HEK293 (cell line): ENCODE measurements around the gene TAPBP.

Experiments used
- GLIS2 ChIP-seq: fragments of 450-650 bp; formaldehyde crosslinking; IDR thresholded peaks from 2 replicates; pipeline ENCODE4 v1.5.1; 2016; ENCODE audit warnings: missing biosample characterization, missing genetic modification characterization
- KLF17 ChIP-seq: fragments of 450-650 bp; formaldehyde crosslinking; IDR thresholded peaks from 2 replicates; pipeline ENCODE4 v1.5.1; 2016; ENCODE audit warnings: missing biosample characterization, missing genetic modification characterization
- PRDM4 ChIP-seq: fragments of 450-650 bp; formaldehyde crosslinking; IDR thresholded peaks from 2 replicates; pipeline ENCODE4 v1.5.1; 2017; ENCODE audit warnings: missing biosample characterization, missing genetic modification characterization
- SCRT1 ChIP-seq: fragments of 450-650 bp; formaldehyde crosslinking; IDR thresholded peaks from 2 replicates; pipeline ENCODE4 v1.5.1; 2016; ENCODE audit warnings: missing biosample characterization, missing genetic modification characterization, borderline replicate concordance
- SP3 ChIP-seq: fragments of 450-650 bp; formaldehyde crosslinking; IDR thresholded peaks from 2 replicates; pipeline ENCODE4 v1.5.1; 2016; ENCODE audit warnings: missing biosample characterization, missing genetic modification characterization
- WT1 ChIP-seq: fragments of 450-650 bp; formaldehyde crosslinking; IDR thresholded peaks from 2 replicates; pipeline ENCODE4 v1.5.1; 2016; ENCODE audit warnings: missing biosample characterization, missing genetic modification characterization
- ZBTB10 ChIP-seq: fragments of 450-650 bp; formaldehyde crosslinking; IDR thresholded peaks from 2 replicates; pipeline ENCODE4 v1.5.1; 2016; ENCODE audit warnings: missing biosample characterization, missing genetic modification characterization
- ZBTB11 ChIP-seq: fragments of 450-650 bp; formaldehyde crosslinking; conservative IDR thresholded peaks from 2 replicates; pipeline ENCODE4 v1.5.1; 2016; ENCODE audit warnings: low read depth, missing biosample characterization, missing genetic modification characterization
- ZBTB44 ChIP-seq: fragments of 450-650 bp; IDR thresholded peaks from 2 replicates; pipeline ENCODE4 v1.5.1; 2018; ENCODE audit warnings: missing biosample characterization, mild to moderate bottlenecking, missing genetic modification characterization
- ZFHX2 ChIP-seq: fragments of 450-650 bp; formaldehyde crosslinking; conservative IDR thresholded peaks from 2 replicates; pipeline ENCODE4 v1.5.1; 2016; ENCODE audit warnings: missing biosample characterization, missing genetic modification characterization
- ZNF174 ChIP-seq: fragments of 450-650 bp; formaldehyde crosslinking; IDR thresholded peaks from 2 replicates; pipeline ENCODE4 v1.5.0; 2017; ENCODE audit warnings: missing biosample characterization, mild to moderate bottlenecking, missing genetic modification characterization
- ZNF184 ChIP-seq: fragments of 450-650 bp; IDR thresholded peaks from 2 replicates; pipeline ENCODE4 v1.5.1; 2018; ENCODE audit warnings: missing biosample characterization, mild to moderate bottlenecking, missing genetic modification characterization
- ZNF292 ChIP-seq: fragments of 450-650 bp; formaldehyde crosslinking; IDR thresholded peaks from 2 replicates; pipeline ENCODE4 v1.5.1; 2016; ENCODE audit warnings: low read depth, missing biosample characterization, missing genetic modification characterization, borderline replicate concordance
- ZNF514 ChIP-seq: fragments of 450-650 bp; formaldehyde crosslinking; IDR thresholded peaks from 2 replicates; pipeline ENCODE4 v1.5.1; 2016; ENCODE audit warnings: missing biosample characterization, missing genetic modification characterization
- ZNF549 ChIP-seq: fragments of 450-650 bp; IDR thresholded peaks from 2 replicates; pipeline ENCODE4 v1.5.1; 2018; ENCODE audit warnings: missing biosample characterization, missing genetic modification characterization, mild to moderate bottlenecking, inconsistent platforms, moderate library complexity
- ZNF571 ChIP-seq: fragments of 450-650 bp; formaldehyde crosslinking; IDR thresholded peaks from 2 replicates; pipeline ENCODE4 v1.5.0; 2017; ENCODE audit warnings: missing biosample characterization, missing genetic modification characterization
- ZNF623 ChIP-seq: fragments of 450-650 bp; formaldehyde crosslinking; IDR thresholded peaks from 2 replicates; pipeline ENCODE4 v1.5.1; 2016; ENCODE audit warnings: missing biosample characterization, missing genetic modification characterization
- ZNF629 ChIP-seq: fragments of 450-650 bp; formaldehyde crosslinking; IDR thresholded peaks from 2 replicates; pipeline ENCODE4 v1.5.1; 2017; ENCODE audit warnings: missing biosample characterization, missing genetic modification characterization
- ZNF692 ChIP-seq: fragments of 450-650 bp; formaldehyde crosslinking; IDR thresholded peaks from 2 replicates; pipeline ENCODE4 v1.5.1; 2016; ENCODE audit warnings: missing biosample characterization, missing genetic modification characterization
- ZNF776 ChIP-seq: fragments of 450-650 bp; formaldehyde crosslinking; IDR thresholded peaks from 2 replicates; pipeline ENCODE4 v1.5.0; 2017; ENCODE audit warnings: missing biosample characterization, missing genetic modification characterization, borderline replicate concordance
- ZNF792 ChIP-seq: fragments of 450-650 bp; formaldehyde crosslinking; IDR thresholded peaks from 2 replicates; pipeline ENCODE4 v1.5.1; 2016; ENCODE audit warnings: missing biosample characterization, missing genetic modification characterization
- ZNF837 ChIP-seq: fragments of 450-650 bp; formaldehyde crosslinking; IDR thresholded peaks from 2 replicates; pipeline ENCODE4 v1.5.1; 2016; ENCODE audit warnings: missing biosample characterization, missing genetic modification characterization
- ZSCAN5A ChIP-seq: fragments of 450-650 bp; formaldehyde crosslinking; IDR thresholded peaks from 2 replicates; pipeline ENCODE4 v1.5.1; 2016; ENCODE audit warnings: missing biosample characterization, missing genetic modification characterization

The TAPBP gene

GRCh38 chr6:33276864-33277662 lies 36.8 kb downstream of the TAPBP start, which contains the start of gene B3GALT4 (continued):
- TF ChIP-seq ZNF837 (tag by site-specific recombination) (peak; percentile 53; the same call in 1 of the 2 replicates), ZBTB11 (peak; percentile 87), ZSCAN5A (peak; percentile 72; the same call in 1 of the 2 replicates), ZNF184 (tag by site-specific recombination) (peak; percentile 44; the same call in 1 of the 2 replicates), ZNF549 (tag by site-specific recombination) (no peak), PRDM4 (0 out of 2 replicates have a peak, but pooled peaks have one; percentile 44), ZNF514 (no peak), KLF17 (tag by site-specific recombination) (peak; percentile 82), ZNF174 (tag by site-specific recombination) (no peak), ZBTB44 (tag by site-specific recombination) (peak; percentile 81), ZBTB10 (tag by site-specific recombination) (no peak), GLIS2 (peak; percentile 89; the same call in 1 of the 2 replicates), ZFHX2 (tag by site-specific recombination) (peak; percentile 89), ZNF623 (no peak; the same call in 1 of the 2 replicates), SP3 (tag by site-specific recombination) (peak; percentile 92), ZNF792 (tag by site-specific recombination) (no peak), WT1 (peak; percentile 71), ZNF571 (tag by site-specific recombination) (no peak), SCRT1 (tag by site-specific recombination) (no peak), ZNF629 (peak; percentile 68), ZNF292 (tag by site-specific recombination) (no peak), ZNF776 (tag by site-specific recombination) (no peak), ZNF692 (tag by site-specific recombination) (peak; percentile 78)
